ENCODE data around the gene HNRNPA3. TPM values are rescaled to one million over a fixed set of nuclear protein-coding genes. Genes with fewer than 3 reads are reported as not detected.
"Not testable (repeated sequence)": the region's sequence is repeated elsewhere in the genome, so short reads cannot be mapped to it uniquely, and the experiment has no call there.

Gene HNRNPA3
- total RNA-seq, 2 experiments from 2014 or later: 309 to 312 TPM

- Mint-ChIP-seq H3K4me3 (peak overlapping the region; percentile 93), H3K9me3 (peaks cover 3% of the 10 kb centered on the region), H3K27me3 (peaks cover 3% of the 10 kb centered on the region), H3K27ac (peak overlapping the region; percentile 93), H3K4me1 (peaks cover 54% of the 10 kb centered on the region), H3K36me3 (ENCODE audit: low read depth) (peaks cover 48% of the 10 kb centered on the region)
- POLR2A ChIA-PET: interaction anchor here (0.8 to 8.8 kb wide), 33 partner anchors 10 to 1261 kb away, joined by 3 to 255 read pairs (median 10); partner anchors contain the start of genes AGPS, HNRNPA3 and LNPK
- CTCF ChIA-PET: interaction anchor here (0.7 to 5.9 kb wide), 23 partner anchors 9 to 609 kb away, joined by 3 to 125 read pairs (median 6); partner anchors contain the start of gene HNRNPA3
- no peak for DNase-seq
Observed at GRCh38 chr2:177262958-177263450, 50.4 kb downstream of the HNRNPA3 start.

GRCh38 chr2:177263451-177264208 is 51.0 kb downstream of the HNRNPA3 start:
- H3K4me3 Mint-ChIP-seq: peak overlapping the region; percentile 93
- peaks cover 41% of the 10 kb centered on the region for H3K36me3 Mint-ChIP-seq (ENCODE audit: low read depth)
- no peaks in the 10 kb centered on the region for H3K9me3 Mint-ChIP-seq
- peaks cover 49% of the 10 kb centered on the region for H3K4me1 Mint-ChIP-seq
- peak overlapping the region; percentile 99 for H3K27ac Mint-ChIP-seq
- ChIA-PET CTCF (interaction anchor here (0.6 to 5.9 kb wide), 28 partner anchors 8 to 609 kb away, joined by 3 to 125 read pairs (median 6); partner anchors contain the start of genes AGPS and HNRNPA3), POLR2A (interaction anchor here (0.6 to 8.8 kb wide), 40 partner anchors 10 to 1261 kb away, joined by 3 to 255 read pairs (median 7); partner anchors contain the start of genes AGPS, HNRNPA3 and LNPK)
- DNase-seq: peak; percentile 95
- H3K27me3 Mint-ChIP-seq: peaks cover 3% of the 10 kb centered on the region

GRCh38 chr2:177264209-177264692 is 51.7 kb downstream of the HNRNPA3 start:
- no peak for DNase-seq
- POLR2A ChIA-PET: interaction anchor here (0.6 to 8.8 kb wide), 42 partner anchors 9 to 1262 kb away, joined by 3 to 255 read pairs (median 7); partner anchors contain the start of genes AGPS, HNRNPA3 and LNPK
- H3K9me3 Mint-ChIP-seq: no peaks in the 10 kb centered on the region
- H3K27me3 Mint-ChIP-seq: peaks cover 3% of the 10 kb centered on the region
- H3K36me3 Mint-ChIP-seq (ENCODE audit: low read depth): peaks cover 38% of the 10 kb centered on the region
- peak overlapping the region; percentile 93 for H3K4me3 Mint-ChIP-seq
- CTCF ChIA-PET: interaction anchor here (0.6 to 5.9 kb wide), 32 partner anchors 8 to 610 kb away, joined by 3 to 125 read pairs (median 5); partner anchors contain the start of genes AGPS and HNRNPA3
- peak overlapping the region; percentile 99 for H3K27ac Mint-ChIP-seq
- peaks cover 46% of the 10 kb centered on the region for H3K4me1 Mint-ChIP-seq

GRCh38 chr2:177264693-177265587 is 52.3 kb downstream of the HNRNPA3 start, which contains the start of gene NFE2L2:
Gene NFE2L2, minus strand, starts transcription at chr2:177264727. Its CDS starts 151 bp downstream, at chr2:177264576.
- Mint-ChIP-seq H3K9me3 (no peaks in the 10 kb centered on the region), H3K4me1 (peaks cover 45% of the 10 kb centered on the region), H3K4me3 (peak within 1 kb of the TSS; percentile 93), H3K36me3 (ENCODE audit: low read depth) (peaks cover 35% of the 10 kb centered on the region), H3K27me3 (peaks cover 3% of the 10 kb centered on the region), H3K27ac (peak within 1 kb of the TSS; percentile 99)
- POLR2A ChIA-PET: interaction anchor here (0.7 to 8.8 kb wide), 36 partner anchors 8 to 1263 kb away, joined by 3 to 255 read pairs (median 7); partner anchors contain the start of genes AGPS, HNRNPA3 and LNPK
- CTCF ChIA-PET: interaction anchor here (0.8 to 5.9 kb wide), 21 partner anchors 11 to 611 kb away, joined by 3 to 125 read pairs (median 7); partner anchors contain the start of genes AGPS and HNRNPA3
- peak; percentile 92 for DNase-seq

GRCh38 chr2:177265824-177266817 is 53.5 kb downstream of the HNRNPA3 start:
- ChIA-PET POLR2A (interaction anchor here (0.8 to 8.8 kb wide), 19 partner anchors 7 to 1264 kb away, joined by 3 to 255 read pairs (median 25); partner anchors contain the start of genes AGPS, HNRNPA3 and LNPK), CTCF (interaction anchor here (1.2 to 5.9 kb wide), 10 partner anchors 12 to 117 kb away, joined by 3 to 125 read pairs (median 22); partner anchors contain the start of gene HNRNPA3)
- Mint-ChIP-seq H3K27ac (peak overlapping the region; percentile 99), H3K9me3 (no peaks in the 10 kb centered on the region), H3K36me3 (ENCODE audit: low read depth) (peaks cover 27% of the 10 kb centered on the region), H3K4me1 (peaks cover 43% of the 10 kb centered on the region), H3K27me3 (peaks cover 3% of the 10 kb centered on the region), H3K4me3 (peak overlapping the region; percentile 93)
- no peak for DNase-seq

GRCh38 chr2:177266955-177267354 is 54.4 kb downstream of the HNRNPA3 start:
- H3K9me3 Mint-ChIP-seq, H3K27me3 Mint-ChIP-seq, H3K4me3 Mint-ChIP-seq, DNase-seq, H3K27ac Mint-ChIP-seq: not testable (repeated sequence)
- peaks cover 18% of the 10 kb centered on the region for H3K36me3 Mint-ChIP-seq (ENCODE audit: low read depth)
- peaks cover 35% of the 10 kb centered on the region for H3K4me1 Mint-ChIP-seq
- POLR2A ChIA-PET: interaction anchor here (4.8 to 8.8 kb wide), 7 partner anchors 14 to 100 kb away, joined by 25 to 255 read pairs (median 135); partner anchors contain the start of gene HNRNPA3
- CTCF ChIA-PET: interaction anchor here (1.4 to 4.6 kb wide), 4 partner anchors 13 to 118 kb away, joined by 4 to 125 read pairs (median 4); no protein-coding TSS in a partner anchor

- Mint-ChIP-seq H3K36me3 (ENCODE audit: low read depth) (peaks cover 7% of the 10 kb centered on the region), H3K27ac (no peak overlapping the region), H3K4me1 (peaks cover 39% of the 10 kb centered on the region), H3K4me3 (no peak overlapping the region), H3K9me3 (no peaks in the 10 kb centered on the region), H3K27me3 (peaks cover 3% of the 10 kb centered on the region)
- ChIA-PET POLR2A (interaction anchor here (0.9 to 8.8 kb wide), 4 partner anchors 13 to 56 kb away, joined by 4 to 187 read pairs (median 112); partner anchors contain the start of gene HNRNPA3), CTCF (interaction anchor here (0.7 to 1.9 kb wide), 4 partner anchors 21 to 120 kb away, joined by 3 to 5 read pairs (median 4); no protein-coding TSS in a partner anchor)
- no peak for DNase-seq
Observed at GRCh38 chr2:177268187-177268871, 55.7 kb downstream of the HNRNPA3 start.

GRCh38 chr2:177268901-177269300 is 56.3 kb downstream of the HNRNPA3 start:
- ChIA-PET POLR2A (interaction anchor here (6.2 to 7.0 kb wide), 2 partner anchors 12 to 23 kb away, joined by 88 to 187 read pairs; no protein-coding TSS in a partner anchor), CTCF (no interaction called here)
- no peak overlapping the region for H3K27ac Mint-ChIP-seq
- peaks cover 3% of the 10 kb centered on the region for H3K27me3 Mint-ChIP-seq
- peaks cover 6% of the 10 kb centered on the region for H3K36me3 Mint-ChIP-seq (ENCODE audit: low read depth)
- no peaks in the 10 kb centered on the region for H3K9me3 Mint-ChIP-seq
- no peak for DNase-seq
- peaks cover 40% of the 10 kb centered on the region for H3K4me1 Mint-ChIP-seq
- H3K4me3 Mint-ChIP-seq: no peak overlapping the region

- Mint-ChIP-seq H3K9me3 (no peaks in the 10 kb centered on the region), H3K4me3 (no peak overlapping the region), H3K4me1 (peaks cover 38% of the 10 kb centered on the region), H3K27me3 (peaks cover 3% of the 10 kb centered on the region), H3K36me3 (ENCODE audit: low read depth) (peaks cover 4% of the 10 kb centered on the region), H3K27ac (no peak overlapping the region)
- CTCF ChIA-PET: interaction anchor here (0.6 kb wide), 1 partner anchor 106 kb away, joined by 3 read pairs; no protein-coding TSS in a partner anchor
- POLR2A ChIA-PET: interaction anchor here (0.6 kb wide), 1 partner anchor 153 kb away, joined by 3 read pairs; no protein-coding TSS in a partner anchor
- no peak for DNase-seq
Observed at GRCh38 chr2:177270531-177270930, 57.9 kb downstream of the HNRNPA3 start.

GRCh38 chr2:177271981-177272666 is 59.5 kb downstream of the HNRNPA3 start:
- no peak for DNase-seq
- Mint-ChIP-seq H3K27ac (no peak overlapping the region), H3K9me3 (no peaks in the 10 kb centered on the region), H3K27me3 (peaks cover 3% of the 10 kb centered on the region), H3K36me3 (ENCODE audit: low read depth) (peaks cover 4% of the 10 kb centered on the region), H3K4me1 (peaks cover 25% of the 10 kb centered on the region), H3K4me3 (no peak overlapping the region)
- ChIA-PET CTCF (interaction anchor here (1.2 to 2.4 kb wide), 4 partner anchors 9 to 107 kb away, joined by 3 to 8 read pairs (median 4); no protein-coding TSS in a partner anchor), POLR2A (interaction anchor here (1.2 to 3.4 kb wide), 4 partner anchors 8 to 60 kb away, joined by 3 to 38 read pairs (median 4); partner anchors contain the start of genes HNRNPA3 and NFE2L2)

All from activated CD4-positive, alpha-beta memory T cell treated with anti-CD3 and anti-CD28 coated beads, Interleukin-2, amount 10 ng/mL, durations not matched to agents 7 days and 5 days (primary cell).